Ramos (cell line): ENCODE results near the gene UNC5A.

ENCODE experiments used
- in situ Hi-C: fragments of 300-500 bp; cut with MboI; formaldehyde crosslinking; loops from one replicate; pipeline ENCODE4 v1.14.3; 2022; ENCODE audit warnings: low sequenced_read_pairs; ENCODE audit not compliant: unreplicated experiment

The UNC5A gene

GRCh38 chr5:176837707-176838115 is 27.4 kb downstream of the UNC5A start:
- in situ Hi-C loops: no loop called here

- in situ Hi-C loops: no loop called here
These were observed 33.3 kb downstream of the UNC5A start for GRCh38 chr5:176843673-176844072.

- in situ Hi-C loops: no loop called here
These were observed 33.9 kb downstream of the UNC5A start for GRCh38 chr5:176844281-176844680.

GRCh38 chr5:176844706-176845391 is 34.5 kb downstream of the UNC5A start:
- in situ Hi-C loops: no loop called here

DNA sequence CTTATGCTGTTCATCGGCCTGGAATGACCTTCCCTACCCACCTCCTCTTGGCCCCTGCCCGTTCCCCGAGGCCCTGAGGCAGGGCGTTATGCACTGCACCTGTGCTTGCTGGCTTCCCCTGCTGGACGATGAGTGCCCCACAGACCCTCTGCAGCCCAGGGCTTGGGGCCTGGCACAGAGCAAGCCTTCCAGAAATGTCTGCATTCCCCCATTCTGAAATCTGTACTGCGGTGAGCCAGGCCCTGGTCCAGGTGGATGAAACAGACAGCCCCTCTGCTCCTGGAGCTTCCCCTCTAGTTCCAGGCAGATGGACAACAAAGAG is 35.0 kb downstream of the UNC5A start:
- in situ Hi-C loops: no loop called here

DNA sequence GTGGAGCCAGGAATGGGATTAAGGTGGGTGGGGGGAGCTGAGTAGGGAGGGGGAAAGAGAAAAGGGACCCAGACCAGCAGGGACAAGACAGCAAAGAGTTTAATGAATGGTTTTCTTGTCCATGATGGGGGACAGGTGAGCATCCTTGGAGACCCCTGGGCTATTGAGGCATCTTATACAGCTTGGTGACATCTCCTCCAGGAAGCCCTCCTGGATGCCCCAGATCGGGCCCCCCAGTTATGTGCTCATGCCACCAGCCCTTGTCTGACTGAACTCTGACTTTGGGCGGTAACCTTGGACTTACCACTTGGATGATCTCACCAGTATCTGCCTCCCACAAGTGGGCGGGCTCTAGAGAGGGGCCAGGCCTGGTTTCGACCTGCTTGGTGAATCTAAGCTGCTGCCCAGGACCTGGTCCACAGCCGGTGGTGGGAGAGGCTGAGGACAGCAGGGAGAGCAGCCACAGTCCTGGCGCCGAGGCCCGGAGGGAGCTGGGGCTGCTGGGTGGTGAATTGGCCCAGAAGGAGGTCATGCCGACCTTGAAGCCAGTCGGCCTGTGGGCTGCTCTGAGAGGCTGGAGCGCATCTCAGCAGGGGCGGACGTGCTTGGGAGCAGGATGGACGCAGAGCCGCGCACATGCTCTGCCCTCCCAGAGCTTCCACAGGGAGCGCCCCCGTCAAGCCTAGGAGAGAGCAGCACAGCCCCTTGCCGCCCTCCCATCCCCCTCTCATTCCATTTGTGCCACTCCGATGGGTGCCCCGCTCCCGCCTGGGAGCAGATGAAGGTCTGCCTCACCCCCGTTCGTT is 36.2 kb downstream of the UNC5A start:
- in situ Hi-C loops: no loop called here

DNA sequence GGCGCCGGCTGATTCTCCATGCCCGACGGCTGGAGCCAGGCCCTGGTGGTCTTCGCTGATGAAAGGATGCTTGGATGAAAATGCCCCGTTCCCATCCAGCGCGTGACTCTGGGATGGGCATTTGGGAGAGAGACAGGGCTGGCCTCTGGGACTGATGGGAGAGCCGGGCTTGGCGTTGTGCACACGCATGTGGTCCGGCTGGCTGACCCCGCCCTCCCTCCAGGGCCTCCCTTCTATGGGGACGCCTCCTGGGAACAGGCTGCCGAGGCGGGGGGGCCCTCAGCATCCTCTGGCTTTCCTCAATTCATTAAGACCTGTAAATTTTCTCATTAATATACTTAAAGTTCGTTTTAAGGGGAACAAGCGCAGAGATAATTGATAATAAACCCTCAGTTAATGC is 36.8 kb downstream of the UNC5A start:
- in situ Hi-C loops: no loop called here

- in situ Hi-C loops: no loop called here
These were observed 37.4 kb downstream of the UNC5A start for GRCh38 chr5:176847726-176848290.

DNA sequence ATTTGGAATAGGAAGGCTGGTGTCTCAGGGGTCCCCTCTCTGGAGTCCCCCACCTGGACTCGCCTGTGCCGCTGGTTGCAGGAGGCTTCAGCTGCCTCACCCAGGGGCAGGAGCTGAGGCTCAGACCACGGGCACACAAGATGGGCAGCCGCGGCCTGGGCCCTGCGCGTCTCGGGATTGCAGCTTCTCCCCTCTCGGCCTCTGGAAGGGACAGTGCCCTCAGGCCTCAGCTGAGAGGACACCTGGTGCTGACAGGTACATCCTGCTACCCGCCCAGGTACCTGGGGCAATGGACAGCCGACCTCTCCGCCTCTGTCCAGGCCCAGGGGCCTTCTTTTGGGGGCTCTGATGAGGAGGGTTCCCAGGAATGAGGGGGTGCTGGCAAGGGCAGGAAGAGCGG is 38.3 kb downstream of the UNC5A start:
- in situ Hi-C loops: no loop called here

- in situ Hi-C loops: no loop called here
These were observed 39.4 kb downstream of the UNC5A start for GRCh38 chr5:176849611-176850227.

GRCh38 chr5:176850371-176851245 is 40.2 kb downstream of the UNC5A start:
- in situ Hi-C loops: no loop called here

DNA sequence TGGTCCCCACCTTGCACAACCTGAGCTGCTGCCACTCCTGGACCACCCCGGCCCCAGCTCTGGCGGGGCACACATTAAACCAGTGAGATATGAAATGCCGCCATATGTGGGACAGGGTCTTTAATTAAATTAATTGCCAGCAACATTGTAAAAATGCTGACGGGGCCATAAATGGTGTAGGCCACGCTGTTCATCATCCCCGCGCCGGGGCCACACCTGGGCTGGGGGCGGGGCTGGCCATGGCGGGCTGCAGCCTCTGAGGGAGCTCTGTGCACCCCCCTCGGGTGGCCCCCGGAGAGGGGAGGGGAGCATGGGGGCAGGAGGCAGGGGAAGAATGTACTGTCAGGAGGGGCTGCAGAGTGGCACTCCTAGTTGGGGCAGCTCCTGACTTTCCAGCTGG is 41.0 kb downstream of the UNC5A start:
- in situ Hi-C loops: no loop called here

- in situ Hi-C loops: no loop called here
These were observed 41.7 kb downstream of the UNC5A start for GRCh38 chr5:176851871-176852658.

DNA sequence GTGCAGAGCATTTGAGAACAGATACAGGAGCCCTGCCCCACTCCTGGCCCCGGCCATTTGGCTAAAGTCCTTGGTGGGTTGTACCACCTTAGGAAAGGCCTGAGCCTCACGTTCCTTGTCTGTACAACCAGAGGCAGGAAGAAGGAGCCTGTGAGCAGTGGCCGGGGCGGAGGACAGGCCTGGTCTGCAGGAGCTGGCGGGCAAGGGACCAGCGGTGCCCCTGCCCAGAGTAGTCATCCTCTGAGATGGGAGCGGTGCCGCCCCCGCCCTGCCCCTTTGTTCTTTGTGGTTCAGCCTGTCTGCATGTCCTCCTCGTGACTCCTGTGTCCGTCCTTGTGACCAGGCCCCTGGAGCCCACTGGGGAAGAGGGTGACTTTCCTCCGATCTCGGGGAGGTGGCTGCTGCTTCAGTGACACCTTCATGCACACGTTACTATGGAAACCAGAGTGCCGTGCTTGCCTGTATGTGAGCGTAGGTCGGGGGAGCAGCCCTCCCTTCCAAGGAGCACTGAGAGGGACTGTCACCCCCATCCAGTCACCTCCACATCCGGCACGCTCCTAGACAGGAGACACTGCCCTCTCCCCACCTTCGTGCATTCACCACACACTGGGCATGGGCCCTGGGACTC is 42.9 kb downstream of the UNC5A start:
- in situ Hi-C loops: no loop called here

- in situ Hi-C loops: no loop called here
These were observed 43.8 kb downstream of the UNC5A start for GRCh38 chr5:176854164-176854563.

GRCh38 chr5:176855598-176855997 is 45.2 kb downstream of the UNC5A start:
- in situ Hi-C loops: no loop called here

GRCh38 chr5:176856746-176857145 is 46.4 kb downstream of the UNC5A start:
- in situ Hi-C loops: no loop called here

GRCh38 chr5:176857216-176857893 is 47.0 kb downstream of the UNC5A start:
- in situ Hi-C loops: no loop called here

DNA sequence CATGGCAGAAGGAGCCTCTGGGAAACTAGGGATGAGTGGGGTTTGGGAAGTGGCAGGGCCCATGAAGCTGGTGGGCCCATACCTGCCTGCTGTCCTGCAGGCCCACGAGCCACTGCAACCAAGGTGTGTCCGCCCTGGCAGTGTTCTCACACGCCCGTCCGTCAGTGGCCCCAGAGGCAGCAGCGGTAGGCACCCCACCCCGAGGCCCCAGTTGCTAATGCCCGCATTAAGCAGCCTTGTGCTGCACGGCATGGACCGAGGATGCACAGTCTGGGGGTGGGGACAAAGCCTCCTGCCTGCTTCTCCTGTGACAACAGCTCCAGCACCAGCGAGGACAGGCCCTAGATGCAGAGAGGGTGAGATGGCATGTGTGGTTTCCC is 47.5 kb downstream of the UNC5A start:
- in situ Hi-C loops: no loop called here
